GM21390 (cell line): Measurements from ENCODE around the gene TCF7.

Source experiments
- ATAC-seq: cut with Tn5 transposase; IDR thresholded peaks from one replicate; pipeline ENCODE4 v1.9.1; 2021; ENCODE audit not compliant: unreplicated experiment

TCF7 gene

GRCh38 chr5:134112726-134113362, 1.6 kb upstream of the TCF7 start:
- ATAC-seq: no peak

GRCh38 chr5:134113363-134113889, 1.1 kb upstream of the TCF7 start:
- ATAC-seq: no peak

GRCh38 chr5:134114886-134115805, 665 bp downstream of the TCF7 start:
- no peak for ATAC-seq

GRCh38 chr5:134115806-134116175, 1.3 kb downstream of the TCF7 start:
- ATAC-seq: no peak

- no peak for ATAC-seq
These were observed 1.8 kb downstream of the TCF7 start for GRCh38 chr5:134116286-134116685.

GRCh38 chr5:134116789-134117761, 2.6 kb downstream of the TCF7 start:
- no peak for ATAC-seq

- no peak for ATAC-seq
These were observed 3.8 kb downstream of the TCF7 start for GRCh38 chr5:134118212-134118835.

GRCh38 chr5:134119720-134120119, 5.2 kb downstream of the TCF7 start:
- no peak for ATAC-seq

- ATAC-seq: no peak
These were observed 6.1 kb downstream of the TCF7 start for GRCh38 chr5:134120386-134121138.

- no peak for ATAC-seq
These were observed 8.0 kb downstream of the TCF7 start for GRCh38 chr5:134122530-134122929.

GRCh38 chr5:134123360-134123759, 8.9 kb downstream of the TCF7 start:
- ATAC-seq: no peak

- no peak for ATAC-seq
These were observed 10.0 kb downstream of the TCF7 start for GRCh38 chr5:134124289-134125038.

GRCh38 chr5:134125039-134126015, 10.8 kb downstream of the TCF7 start:
- ATAC-seq: no peak

GRCh38 chr5:134127376-134127861, 12.9 kb downstream of the TCF7 start:
- no peak for ATAC-seq

GRCh38 chr5:134127988-134128647, 13.6 kb downstream of the TCF7 start:
- no peak for ATAC-seq

- ATAC-seq: no peak
These were observed 14.1 kb downstream of the TCF7 start for GRCh38 chr5:134128648-134128995.
